Activated T-cell treated with anti-CD3 and anti-CD28 coated beads, Interleukin-2, amount 50 U/mL, for 72 hours (primary cell): ENCODE results near the gene PWP2. TPM values are rescaled to one million over a fixed set of nuclear protein-coding genes. Genes with fewer than 3 reads are reported as not detected.
"Not testable (repeated sequence)": the region's sequence is repeated elsewhere in the genome, so short reads cannot be mapped to it uniquely, and the experiment has no call there.

Experiments
- ATAC-seq, 2 donors: fragments of 150-1000 bp; cut with Tn5 transposase; replicated peaks in 1 of 2; 2 replicates each; pipeline ENCODE4 v1.10.0; 2021; ENCODE audit warnings: moderate library complexity in 2 of 2, mild to moderate bottlenecking in 1 of 2
- DNase-seq, 2 donors: peaks; one replicate each; pipeline ENCODE4 v3.0.0; 2021 to 2022; ENCODE audit warnings: mixed read lengths in 1 of 2
- H3K27ac Mint-ChIP-seq: one replicate; pipeline ENCODE4 v1.8.0; 2022; ENCODE audit warnings: mild to moderate bottlenecking, moderate library complexity, mixed read lengths
- H3K27me3 Mint-ChIP-seq: one replicate; pipeline ENCODE4 v1.8.0; 2022; ENCODE audit warnings: low read depth, mixed read lengths
- H3K36me3 Mint-ChIP-seq, 2 donors: one replicate each; pipeline ENCODE4 v1.8.0; 2022; ENCODE audit warnings: mixed read lengths in 2 of 2, mild to moderate bottlenecking in 1 of 2; ENCODE audit not compliant: insufficient read depth in 2 of 2
- H3K4me1 Mint-ChIP-seq: one replicate; pipeline ENCODE4 v1.8.0; 2022; ENCODE audit warnings: low read depth, mixed read lengths
- H3K4me3 Mint-ChIP-seq, 2 donors: one replicate each; pipeline ENCODE4 v1.8.0; 2022; ENCODE audit warnings: mild to moderate bottlenecking in 2 of 2, mixed read lengths in 2 of 2, moderate library complexity in 2 of 2
- H3K9me3 Mint-ChIP-seq, 2 donors: one replicate each; pipeline ENCODE4 v1.8.0; 2022; ENCODE audit warnings: mixed read lengths in 2 of 2
- total RNA-seq, 2 donors: library from RNA; stranded (reverse); gene quantifications; one replicate each; pipeline ENCODE4 v1.2.3, GENCODE V29; 2022

The PWP2 gene
- total RNA-seq, 2 donors from 2014 or later, result 5.9 to 23.2 TPM

DNA sequence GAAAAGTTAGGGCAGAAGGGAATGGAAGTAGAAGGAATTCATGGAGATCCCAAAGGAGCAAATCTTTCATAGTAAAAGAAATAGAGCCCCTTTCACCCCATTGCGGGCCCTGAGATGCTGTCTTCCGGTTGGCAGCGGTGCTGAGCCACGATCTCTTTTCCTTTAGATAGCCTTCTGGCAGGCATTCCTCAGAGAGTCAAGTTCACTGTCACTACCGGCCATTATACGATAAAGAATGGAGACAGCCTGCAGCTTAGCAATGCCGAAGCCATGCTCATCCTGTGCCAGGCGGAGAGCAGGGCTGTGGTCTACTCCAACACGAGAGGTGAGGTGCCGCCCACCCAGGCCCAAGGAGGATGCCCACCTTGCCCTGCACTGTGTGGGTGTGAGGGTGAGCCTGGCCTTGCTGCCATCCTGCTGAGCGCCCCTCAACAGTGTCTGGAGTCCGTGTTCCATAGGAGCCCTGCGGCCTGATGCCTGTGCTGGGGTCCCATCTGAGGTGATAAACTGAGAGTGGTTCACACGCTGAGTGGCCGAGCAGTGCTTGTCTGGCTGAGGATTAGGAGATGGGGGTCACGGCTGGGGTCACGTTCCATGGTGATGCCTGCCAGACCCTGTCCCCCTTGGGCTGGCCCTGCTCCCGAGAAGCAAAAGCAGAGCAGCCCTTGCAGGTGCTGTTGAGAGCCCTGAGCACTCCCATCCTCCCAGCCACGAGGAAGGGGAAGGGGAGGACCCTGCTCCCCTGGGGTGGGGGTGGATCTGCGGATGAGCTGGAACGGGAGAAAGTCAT, 20.4 kb upstream of the PWP2 start:
- no peak for DNase-seq
- Mint-ChIP-seq H3K27me3 (no peaks in the 10 kb centered on the region), H3K27ac (peak overlapping the region; percentile 97), H3K9me3 (no peaks in the 10 kb centered on the region), H3K4me3 (peak overlapping the region in 1 of 2 donors; percentile 93), H3K36me3 (peaks cover 26 to 46% of the 10 kb centered on the region in 2 donors), H3K4me1 (peaks cover 86% of the 10 kb centered on the region)
- no peak for ATAC-seq

DNA sequence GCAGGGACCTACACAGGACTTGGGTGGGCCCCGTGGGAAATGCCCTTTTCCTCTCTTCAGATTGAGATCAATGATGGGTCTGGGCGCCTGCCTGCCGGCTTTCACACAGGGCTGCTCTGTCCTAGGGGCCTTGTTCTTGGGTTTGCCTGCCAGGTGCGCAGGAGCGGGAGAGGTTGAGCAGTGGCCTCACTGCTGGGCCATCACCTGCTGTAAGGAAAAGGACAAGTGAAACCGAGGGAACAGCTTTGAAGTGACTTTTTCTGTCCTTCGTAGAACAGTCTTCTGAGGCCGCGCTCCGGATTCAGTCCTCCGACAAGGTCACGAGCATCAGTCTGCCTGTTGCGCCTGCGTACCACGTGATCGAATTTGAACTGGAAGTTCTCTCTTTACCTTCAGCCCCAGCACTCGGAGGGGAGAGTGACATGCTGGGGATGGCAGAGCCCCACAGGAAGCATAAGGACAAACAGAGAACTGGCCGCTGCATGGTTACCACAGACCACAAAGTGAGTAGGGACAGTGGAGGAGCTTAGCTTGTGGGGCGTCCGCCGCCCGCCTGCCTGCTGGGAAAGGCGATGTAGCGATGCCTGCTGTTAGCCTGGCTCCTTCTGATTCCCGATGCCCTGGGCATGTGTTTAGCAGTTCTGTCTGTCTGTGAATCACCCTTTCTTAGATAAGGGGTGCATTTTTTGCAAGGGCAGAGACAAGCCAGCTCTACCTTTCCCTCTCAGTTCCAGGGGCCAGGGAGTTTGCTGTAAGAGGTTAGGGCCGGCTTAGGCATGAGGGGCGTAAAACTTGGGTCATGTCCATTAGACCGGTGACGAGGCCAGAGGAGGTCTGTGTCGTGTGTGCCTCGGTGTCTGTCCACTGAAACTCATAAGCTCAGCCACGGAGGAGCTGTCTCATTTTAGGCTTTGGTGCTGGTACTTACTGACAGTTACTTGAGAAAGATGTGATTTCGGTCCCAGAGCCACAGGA, 19.5 kb upstream of the PWP2 start:
- DNase-seq, result no peak
- Mint-ChIP-seq H3K4me1 (peaks cover 77% of the 10 kb centered on the region), H3K27ac (peak overlapping the region; percentile 61), H3K36me3 (peaks cover 23 to 39% of the 10 kb centered on the region in 2 donors), H3K4me3 (peak overlapping the region; percentile 36 to 49), H3K27me3 (no peaks in the 10 kb centered on the region), H3K9me3 (no peaks in the 10 kb centered on the region)
- ATAC-seq, result no peak

DNA sequence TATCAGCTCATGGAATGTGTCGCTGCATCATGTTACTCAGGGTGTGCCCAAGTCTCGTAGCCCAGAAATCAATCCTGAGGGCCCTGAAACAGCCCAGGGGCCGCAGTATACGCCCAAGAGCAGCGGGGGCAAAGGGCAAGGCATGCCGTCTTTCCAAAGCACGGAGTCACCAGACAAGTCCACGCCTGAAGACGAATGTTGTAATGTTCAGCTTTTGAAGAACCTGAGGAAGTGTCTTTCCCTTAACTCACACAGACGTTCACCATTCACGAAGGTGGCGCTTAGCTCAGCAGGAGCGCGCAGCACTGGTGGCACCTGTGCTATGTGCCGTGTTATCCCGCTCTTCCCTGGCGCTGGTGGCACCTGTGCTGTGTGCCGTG, 18.8 kb upstream of the PWP2 start:
- Mint-ChIP-seq H3K4me3 (peak overlapping the region in 1 of 2 donors; percentile 39), H3K27ac (peak overlapping the region; percentile 43), H3K36me3 (peaks cover 20 to 34% of the 10 kb centered on the region in 2 donors), H3K27me3 (no peaks in the 10 kb centered on the region), H3K4me1 (peaks cover 70% of the 10 kb centered on the region), H3K9me3 (no peaks in the 10 kb centered on the region)
- DNase-seq (no peak), ATAC-seq (no peak)

DNA sequence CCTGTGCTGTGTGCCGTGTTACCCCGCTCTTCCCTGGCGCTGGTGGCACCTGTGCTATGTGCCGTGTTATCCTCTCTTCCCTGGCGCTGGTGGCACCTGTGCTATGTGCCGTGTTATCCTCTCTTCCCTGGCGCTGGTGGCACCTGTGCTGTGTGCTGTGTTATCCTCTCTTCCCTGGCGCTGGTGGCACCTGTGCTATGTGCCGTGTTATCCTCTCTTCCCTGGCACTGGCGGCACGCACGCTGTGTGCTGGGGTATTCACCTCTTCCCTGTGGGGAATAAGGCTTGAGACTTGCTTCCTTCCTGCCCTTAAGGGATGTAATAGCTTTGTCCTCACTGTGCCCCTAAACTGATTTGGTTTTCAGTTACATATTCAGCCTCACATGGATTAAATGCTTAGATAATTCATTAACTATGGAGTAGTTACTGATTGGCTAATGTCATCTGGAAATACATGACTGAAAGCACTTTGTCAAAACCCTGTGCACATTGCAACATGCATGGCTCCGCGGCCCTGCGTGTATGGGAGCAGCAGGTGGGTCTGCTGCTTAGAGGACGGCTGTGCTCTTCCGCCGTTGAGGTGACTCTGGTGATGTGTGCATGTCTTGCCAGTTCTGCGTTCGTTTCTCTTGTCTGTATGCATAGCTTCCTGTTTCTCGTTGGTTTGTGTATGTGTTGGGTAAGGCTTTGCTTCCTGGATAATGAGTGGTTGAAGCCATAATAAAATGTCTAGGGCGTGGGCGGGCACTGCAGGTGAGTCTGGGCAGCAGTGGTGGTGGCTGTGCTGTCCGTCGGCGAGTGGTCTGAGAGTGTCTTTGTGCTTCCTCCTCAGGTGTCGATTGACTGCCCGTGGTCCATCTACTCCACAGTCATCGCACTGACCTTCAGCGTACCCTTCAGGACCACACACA, 17.9 kb upstream of the PWP2 start:
- Mint-ChIP-seq H3K27me3 (no peaks in the 10 kb centered on the region), H3K4me1 (peaks cover 61% of the 10 kb centered on the region), H3K27ac (peak overlapping the region; percentile 69), H3K4me3 (peak overlapping the region; percentile 28 to 39), H3K36me3 (peaks cover 20 to 34% of the 10 kb centered on the region in 2 donors), H3K9me3 (no peaks in the 10 kb centered on the region)
- ATAC-seq, result peak; percentile 58 to 81
- DNase-seq, result peak; percentile 18 to 43

DNA sequence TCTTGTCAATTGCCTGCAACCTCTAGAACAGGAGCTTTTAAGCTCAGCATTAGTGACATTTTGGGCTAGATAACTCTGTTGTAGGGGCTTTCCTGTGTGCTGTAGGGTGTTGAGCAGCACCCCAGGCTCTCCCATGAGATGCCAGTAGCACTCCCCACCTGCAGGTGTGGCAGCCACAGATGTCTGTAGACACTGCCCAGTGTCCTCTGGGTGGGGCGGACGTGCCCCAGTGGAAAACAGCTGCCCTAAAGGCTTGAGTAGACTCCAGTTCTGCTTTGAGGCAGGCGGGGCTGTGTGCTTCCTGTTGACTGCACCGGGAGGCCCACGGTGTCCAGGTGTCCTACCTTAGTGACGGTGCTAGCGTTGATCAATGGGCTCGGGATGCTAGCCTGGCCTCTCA, 16.9 kb upstream of the PWP2 start:
- H3K27me3 Mint-ChIP-seq, result no peaks in the 10 kb centered on the region
- no peak for DNase-seq
- H3K27ac Mint-ChIP-seq, result peak overlapping the region; percentile 69
- peaks cover 51% of the 10 kb centered on the region for H3K4me1 Mint-ChIP-seq
- H3K9me3 Mint-ChIP-seq, result no peaks in the 10 kb centered on the region
- H3K36me3 Mint-ChIP-seq, result peaks cover 19 to 33% of the 10 kb centered on the region in 2 donors
- no peak for ATAC-seq
- peak overlapping the region; percentile 18 to 56 for H3K4me3 Mint-ChIP-seq

DNA sequence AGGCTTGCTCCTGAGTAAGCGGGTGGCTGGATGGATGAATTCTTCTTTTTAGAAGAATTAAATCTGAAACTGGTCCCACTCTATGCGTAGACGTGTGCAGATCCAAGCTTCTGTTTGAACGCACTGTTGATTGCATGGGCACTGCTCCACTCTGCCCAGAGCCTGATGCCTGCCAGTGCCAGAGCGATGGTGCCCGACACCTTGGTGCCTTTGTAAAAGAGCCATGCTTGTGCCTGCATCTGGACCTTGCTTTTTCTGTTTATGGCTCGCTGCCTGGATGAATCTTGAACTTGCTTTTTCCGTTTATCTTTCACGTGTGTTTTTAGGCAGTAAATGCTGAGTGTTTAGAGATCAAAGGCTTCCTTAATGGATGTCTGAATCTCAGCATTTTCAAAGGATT, 15.0 kb upstream of the PWP2 start:
- no peaks in the 10 kb centered on the region for H3K9me3 Mint-ChIP-seq
- no peaks in the 10 kb centered on the region for H3K27me3 Mint-ChIP-seq

DNA sequence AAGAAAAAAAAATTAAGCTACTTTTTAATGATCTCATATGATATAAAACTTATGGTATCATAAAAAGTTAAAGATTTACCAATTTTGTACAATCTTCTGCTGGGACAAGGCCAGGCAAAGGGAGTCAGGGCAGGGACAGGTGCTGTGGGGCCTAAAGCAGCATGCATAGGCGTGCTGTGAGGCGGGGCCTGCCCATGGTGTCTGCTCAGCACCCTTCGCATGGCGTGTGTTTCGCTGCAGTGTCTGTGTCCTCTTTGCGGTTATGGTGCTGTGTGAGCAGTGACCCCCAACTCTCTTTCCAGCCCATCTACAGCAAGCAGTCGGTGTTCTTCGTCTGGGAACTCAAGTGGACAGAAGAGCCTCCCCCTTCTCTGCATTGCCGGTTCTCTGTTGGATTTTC, 13.4 kb upstream of the PWP2 start:
- Mint-ChIP-seq H3K4me1 (peaks cover 17% of the 10 kb centered on the region), H3K27ac (no peak overlapping the region), H3K9me3 (no peaks in the 10 kb centered on the region), H3K27me3 (no peaks in the 10 kb centered on the region), H3K36me3 (peaks cover 13 to 22% of the 10 kb centered on the region in 2 donors), H3K4me3 (no peak overlapping the region)
- ATAC-seq (no peak), DNase-seq (no peak)

More for the DNA sequence above, 15.0 kb upstream of the PWP2 start:
- Mint-ChIP-seq H3K4me1 (peaks cover 32% of the 10 kb centered on the region), H3K36me3 (peaks cover 16 to 29% of the 10 kb centered on the region in 2 donors), H3K27ac (no peak overlapping the region), H3K4me3 (no peak overlapping the region)
- DNase-seq (no peak), ATAC-seq (no peak)

DNA sequence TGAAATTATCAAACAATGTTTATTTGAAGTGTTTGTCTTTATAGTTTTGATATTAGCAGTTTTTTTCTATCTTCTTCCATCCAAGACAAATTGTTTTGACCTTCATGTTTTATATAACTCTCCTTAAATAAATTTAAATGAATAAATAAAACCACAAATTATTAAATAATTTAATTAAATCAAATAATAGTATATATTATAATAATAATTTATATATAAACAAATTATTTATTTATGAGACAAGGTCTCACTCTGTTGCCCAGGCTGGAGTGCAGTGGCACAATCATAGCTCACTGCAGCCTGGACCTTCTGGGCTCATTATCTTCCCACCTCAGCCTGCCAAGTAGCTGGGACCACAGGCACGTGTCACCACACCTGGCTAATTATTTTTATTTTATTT, 12.4 kb upstream of the PWP2 start:
- Mint-ChIP-seq H3K9me3 (no peaks in the 10 kb centered on the region), H3K4me3 (no peak overlapping the region), H3K27ac (no peak overlapping the region), H3K27me3 (no peaks in the 10 kb centered on the region), H3K4me1 (peaks cover 6% of the 10 kb centered on the region), H3K36me3 (peaks cover 6 to 13% of the 10 kb centered on the region in 2 donors)
- ATAC-seq, result no peak
- DNase-seq, result no peak

DNA sequence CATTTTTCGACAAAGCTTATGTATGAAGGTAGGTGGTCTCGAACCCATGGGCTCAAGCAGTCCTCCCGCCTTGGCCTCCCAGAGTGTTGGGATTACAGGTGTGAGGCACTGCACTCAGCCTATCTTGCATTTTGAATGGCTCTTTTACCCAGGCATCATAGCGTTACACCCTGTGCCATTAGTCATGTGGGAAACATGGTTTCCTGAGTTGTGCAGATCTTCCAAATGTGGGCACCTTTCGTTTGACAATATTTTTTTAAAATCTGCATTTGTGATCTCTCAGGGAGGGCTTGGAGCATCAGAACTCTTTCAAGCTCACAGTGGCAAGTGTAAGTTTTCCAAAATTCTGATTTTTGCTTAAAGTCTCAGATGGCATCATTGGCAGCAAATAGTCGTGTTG, 8.7 kb upstream of the PWP2 start:
- DNase-seq, H3K27ac Mint-ChIP-seq, H3K9me3 Mint-ChIP-seq, H3K4me1 Mint-ChIP-seq, H3K27me3 Mint-ChIP-seq, ATAC-seq, H3K36me3 Mint-ChIP-seq, H3K4me3 Mint-ChIP-seq: not testable (repeated sequence)

DNA sequence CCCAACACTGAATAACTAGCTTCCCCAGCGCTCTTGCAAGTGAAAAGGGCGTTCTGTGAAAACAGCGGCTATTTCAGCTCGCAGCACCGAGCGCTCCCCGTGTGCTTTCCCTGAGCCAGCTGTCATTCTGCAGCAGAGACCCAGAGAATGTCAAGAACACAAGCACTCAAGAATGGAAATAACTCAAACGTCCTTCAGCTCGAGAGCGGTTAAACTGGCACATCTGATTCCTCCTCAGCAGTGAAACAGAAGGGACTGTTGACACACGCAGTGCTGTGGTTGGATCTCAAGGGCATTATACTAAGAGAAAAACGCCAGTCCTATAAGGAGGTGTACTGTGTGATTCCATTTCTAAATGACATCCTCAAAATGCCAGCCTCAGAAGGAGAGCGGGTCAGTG, 8.2 kb upstream of the PWP2 start:
- H3K4me3 Mint-ChIP-seq, H3K27ac Mint-ChIP-seq, H3K4me1 Mint-ChIP-seq, DNase-seq, ATAC-seq, H3K9me3 Mint-ChIP-seq, H3K27me3 Mint-ChIP-seq, H3K36me3 Mint-ChIP-seq: not testable (repeated sequence)

DNA sequence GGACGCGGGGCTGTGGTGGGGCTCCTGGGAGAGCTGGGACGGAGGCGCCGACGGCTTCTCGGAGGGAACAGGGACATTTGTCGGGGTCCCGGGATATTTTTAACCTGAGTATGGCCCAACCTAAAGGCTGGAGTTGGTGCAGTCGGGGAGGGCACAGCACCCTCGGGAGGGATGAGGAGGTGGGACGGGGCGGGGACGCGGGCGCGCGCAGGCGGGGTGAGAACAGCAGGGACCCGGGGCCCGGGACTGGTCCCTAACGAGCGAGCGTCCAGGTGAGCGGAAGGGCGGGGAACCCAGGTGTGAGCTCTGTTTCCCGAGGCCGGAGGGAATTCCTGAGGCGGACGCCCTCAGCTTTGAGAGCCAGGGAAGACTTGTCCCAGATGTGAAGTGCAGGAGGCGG, 390 bp downstream of the PWP2 start:
- H3K27me3 Mint-ChIP-seq, H3K27ac Mint-ChIP-seq, H3K9me3 Mint-ChIP-seq, H3K36me3 Mint-ChIP-seq, DNase-seq, H3K4me1 Mint-ChIP-seq: not testable (repeated sequence)
- H3K4me3 Mint-ChIP-seq, result peak overlapping the region in 1 of 2 donors; percentile 34
- ATAC-seq, result peak; percentile 46 to 52

DNA sequence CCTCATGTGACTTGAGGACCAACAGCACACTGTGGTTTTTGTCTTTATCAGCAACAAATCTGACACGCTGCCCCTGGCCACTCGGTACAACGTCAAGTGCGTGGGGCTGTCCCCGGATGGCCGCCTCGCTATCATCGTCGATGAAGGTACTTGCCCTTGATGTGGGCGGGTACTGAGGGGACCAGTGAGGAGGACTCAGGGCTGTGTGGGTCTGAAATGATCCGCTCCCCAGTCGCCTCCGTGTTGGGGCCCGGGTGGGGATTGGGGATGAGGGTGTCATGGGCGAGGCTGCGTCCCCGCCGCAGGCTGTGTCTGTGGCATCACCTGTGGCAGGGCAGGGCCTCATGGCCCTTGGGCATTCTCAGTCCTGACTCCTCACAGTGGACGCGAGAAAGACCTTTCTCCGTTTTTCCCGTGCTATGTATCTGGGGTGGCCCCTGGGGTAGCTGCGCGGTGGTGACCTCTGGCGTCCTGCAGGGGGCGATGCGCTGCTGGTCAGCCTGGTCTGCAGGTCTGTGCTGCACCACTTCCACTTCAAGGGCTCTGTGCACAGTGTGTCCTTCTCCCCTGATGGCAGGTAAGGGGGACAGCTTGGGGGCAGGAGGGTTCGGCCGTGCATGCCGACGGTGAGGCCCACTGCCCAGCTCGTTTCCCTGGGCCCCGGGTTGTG, 6.6 kb downstream of the PWP2 start:
- not testable (repeated sequence) for H3K27ac Mint-ChIP-seq, H3K9me3 Mint-ChIP-seq, H3K36me3 Mint-ChIP-seq, H3K4me3 Mint-ChIP-seq, H3K27me3 Mint-ChIP-seq, H3K4me1 Mint-ChIP-seq
- ATAC-seq (peak in 1 of 2 donors; percentile 61), DNase-seq (peak in 1 of 2 donors; percentile 18)
